SKM-1 (cell line): ENCODE measurements around the gene ITPA.

Experiments
- DNase-seq: peaks from one replicate; lab custom pipeline; 2025; ENCODE audit not compliant: unreplicated experiment; lab: John Stamatoyannopoulos, UW

The ITPA gene

GRCh38 chr20:3227506-3227905 lies 18.2 kb downstream of the ITPA start:
- DNase-seq: no peak

DNA sequence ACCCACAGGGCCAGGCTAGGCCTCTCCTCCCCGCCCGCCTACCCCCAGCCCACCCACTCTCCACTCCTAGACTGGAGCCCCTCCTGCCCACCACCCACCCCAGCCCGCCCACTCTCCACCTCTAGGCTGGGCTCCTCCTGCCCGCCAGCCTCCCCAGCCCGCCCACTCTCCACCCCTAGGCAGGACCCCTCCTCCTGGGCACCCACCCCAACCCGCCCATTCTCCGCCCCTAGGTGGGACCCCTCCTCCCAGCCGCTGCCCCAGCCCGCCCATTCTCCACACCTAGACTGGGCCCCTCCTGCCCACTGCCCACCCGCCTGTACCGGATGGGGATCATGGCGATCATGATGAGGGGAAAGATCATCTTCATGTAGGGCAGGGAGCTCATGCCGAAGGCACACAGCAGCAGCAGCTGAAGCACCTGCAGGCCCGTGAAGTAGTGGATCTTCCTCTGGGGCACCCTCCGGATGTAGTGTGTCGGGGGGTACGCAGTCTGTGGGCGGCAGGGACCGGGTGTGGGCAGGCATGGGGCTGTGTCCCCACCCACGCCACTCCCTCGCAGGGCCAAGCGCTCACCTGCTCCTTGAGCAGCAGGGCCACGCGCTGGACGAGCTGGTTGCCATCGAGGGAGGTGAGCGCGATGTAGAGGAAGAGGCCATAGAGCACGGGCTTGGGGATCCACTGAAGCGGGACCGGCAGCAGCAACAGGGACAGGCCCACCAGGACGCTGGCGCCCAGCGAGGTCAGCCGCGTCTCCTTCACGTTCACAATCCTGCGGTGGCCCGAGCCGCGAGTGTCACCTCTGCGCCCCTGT lies 18.8 kb downstream of the ITPA start:
- no peak for DNase-seq

DNA sequence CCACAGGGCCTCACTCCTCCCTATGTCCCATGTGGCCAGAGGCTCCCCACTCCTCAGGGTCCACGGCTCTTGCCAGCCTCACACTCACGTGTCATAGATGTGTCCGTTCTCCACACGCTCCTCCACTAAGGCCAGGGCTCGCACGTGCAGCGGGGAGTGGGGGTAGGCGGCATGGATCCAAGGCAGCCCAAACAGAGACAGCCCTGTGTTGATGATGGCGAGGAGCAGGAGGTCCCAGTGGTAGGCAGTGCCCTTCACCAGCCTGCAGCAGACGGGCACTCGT lies 19.4 kb downstream of the ITPA start:
- no peak for DNase-seq

DNA sequence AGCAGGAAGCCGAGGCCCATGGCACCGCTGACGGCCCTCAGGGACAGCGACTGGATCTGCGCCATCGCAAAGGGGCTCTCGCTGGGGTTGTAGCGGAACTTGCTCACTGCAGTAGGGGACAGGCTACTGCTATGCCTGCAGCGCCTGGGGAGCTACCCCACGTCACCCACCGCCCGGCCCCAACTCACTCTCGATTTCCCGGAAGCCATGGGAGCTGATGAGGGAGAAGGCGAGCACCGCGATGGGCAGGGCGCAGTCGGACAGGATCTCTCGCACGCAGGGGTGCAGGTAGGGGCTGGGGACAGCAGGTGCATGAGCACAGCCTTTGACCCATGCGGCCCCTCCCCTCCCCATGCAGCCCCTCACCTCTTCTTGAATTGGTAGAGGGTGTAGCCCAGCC lies 19.9 kb downstream of the ITPA start:
- DNase-seq: no peak

DNA sequence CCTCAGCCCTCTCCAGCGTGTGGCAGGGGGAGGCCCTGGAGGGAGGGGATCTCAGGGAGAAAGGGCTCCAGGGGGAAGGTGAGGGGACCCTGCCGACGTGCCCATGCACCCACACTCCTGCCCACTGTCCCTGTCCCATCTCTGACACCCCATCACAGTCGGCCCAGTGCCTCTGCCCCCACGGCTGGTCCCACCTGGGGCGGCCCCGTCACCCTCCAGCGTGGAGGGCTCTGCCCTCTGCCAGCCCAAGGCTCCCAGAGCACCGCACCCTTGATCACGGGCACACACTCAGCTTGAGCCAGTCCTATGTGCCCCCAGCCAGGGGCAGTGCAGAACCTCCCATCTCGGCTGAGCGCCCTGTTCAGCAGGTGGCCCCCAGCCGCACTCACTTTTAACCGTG lies 20.5 kb downstream of the ITPA start:
- DNase-seq: no peak

- no peak for DNase-seq
Observed at GRCh38 chr20:3231116-3231515, 21.8 kb downstream of the ITPA start.

- no peak for DNase-seq
Observed at GRCh38 chr20:3231889-3232588, 22.7 kb downstream of the ITPA start.

DNA sequence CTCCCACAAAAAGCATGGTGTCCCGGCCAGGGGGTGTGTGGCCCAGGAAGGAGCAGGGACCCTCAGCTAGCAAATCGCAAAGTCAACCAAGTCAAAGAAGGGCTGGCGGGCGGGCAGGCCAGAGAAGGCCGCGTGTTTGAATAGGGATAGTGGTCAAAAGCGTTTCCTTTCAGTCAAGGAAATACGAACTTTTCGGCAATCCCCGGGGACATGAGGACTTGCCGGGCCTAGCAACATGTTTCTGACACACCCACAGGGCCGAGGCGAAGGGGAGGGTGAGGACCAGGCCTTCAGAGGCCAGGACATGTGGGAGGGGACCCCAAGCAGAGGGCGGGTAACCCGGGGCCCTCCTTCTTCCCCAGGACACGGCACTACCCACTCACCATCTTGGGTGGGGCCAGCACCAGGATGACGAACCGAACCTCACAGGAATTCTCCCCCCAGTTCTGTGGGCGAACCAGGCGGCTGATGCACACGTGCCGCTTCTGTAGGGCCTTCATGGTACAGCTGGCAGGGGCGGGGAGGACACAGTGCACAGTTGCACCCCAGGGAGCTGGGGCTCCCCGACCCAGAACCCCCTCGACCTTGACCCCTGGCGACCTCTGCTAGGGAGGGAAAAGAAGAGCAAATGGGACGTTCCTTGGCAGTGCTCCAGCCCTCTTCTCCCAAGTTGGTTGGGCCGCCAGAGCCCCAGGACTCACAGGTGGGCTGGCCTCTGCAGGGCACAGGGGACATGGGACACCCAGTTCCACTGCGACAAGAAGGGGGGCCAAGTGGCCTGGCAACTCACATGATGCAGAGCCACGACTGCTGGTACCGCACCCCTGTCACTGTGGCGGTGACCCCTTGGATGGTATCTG lies 24.1 kb downstream of the ITPA start:
- no peak for DNase-seq

- DNase-seq: no peak
Observed at GRCh38 chr20:3233991-3234498, 24.7 kb downstream of the ITPA start.

GRCh38 chr20:3235666-3236324 lies 26.5 kb downstream of the ITPA start:
- no peak for DNase-seq

GRCh38 chr20:3237011-3237957 lies 28.0 kb downstream of the ITPA start:
- DNase-seq: no peak

DNA sequence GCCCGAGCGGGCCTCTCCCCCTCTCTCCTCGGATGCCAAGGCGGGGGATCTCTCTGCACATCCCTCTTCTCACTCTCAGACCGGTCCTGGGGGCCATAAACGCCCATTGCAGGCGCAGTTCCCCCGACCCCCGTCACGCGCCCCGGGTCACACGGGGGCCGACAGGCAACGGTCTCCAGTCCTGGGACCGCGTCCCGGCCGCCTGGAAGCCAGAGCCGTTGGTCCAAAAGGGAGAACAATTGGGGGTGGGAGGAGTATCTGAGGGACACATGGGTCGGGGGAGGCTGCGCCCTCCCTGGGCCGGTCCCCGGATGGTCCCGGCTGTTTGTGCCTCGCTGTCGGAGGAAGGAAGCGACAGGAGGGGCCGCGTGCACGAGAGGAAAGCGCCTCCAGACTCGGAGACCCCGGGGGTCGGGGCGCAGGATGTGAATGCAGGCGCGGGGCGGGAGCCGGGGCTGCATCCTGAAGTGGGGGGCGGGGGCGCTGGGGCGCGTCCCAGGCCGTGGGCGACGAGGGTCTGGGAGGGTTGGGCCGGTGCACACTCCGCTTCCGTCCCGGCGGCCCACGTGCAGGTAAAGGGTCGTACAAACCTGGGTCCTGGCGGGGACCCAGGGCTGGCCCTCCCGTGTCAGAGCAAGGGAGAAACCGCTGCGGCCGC lies 28.8 kb downstream of the ITPA start:
- DNase-seq: no peak

DNA sequence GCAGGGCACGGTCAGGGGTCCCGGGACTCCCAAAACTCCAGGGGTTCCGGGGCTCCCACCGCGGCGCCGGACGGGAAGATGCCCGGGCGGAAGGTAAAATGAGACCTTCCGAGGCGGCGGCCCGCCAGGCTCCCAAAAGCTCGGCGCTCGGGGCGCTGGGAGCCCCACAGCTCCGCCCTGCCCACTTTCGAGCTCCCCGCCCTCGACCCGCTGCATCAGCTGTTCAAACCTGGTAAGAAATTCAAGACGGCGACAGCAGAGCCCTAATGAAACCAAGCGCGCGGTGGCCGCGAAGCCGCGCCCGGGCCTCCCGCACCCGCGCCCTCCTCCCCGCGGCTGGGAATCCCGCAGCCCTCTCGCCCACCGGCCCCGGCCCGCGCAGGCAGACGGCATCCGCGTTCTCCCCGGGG lies 29.3 kb downstream of the ITPA start:
- no peak for DNase-seq

DNA sequence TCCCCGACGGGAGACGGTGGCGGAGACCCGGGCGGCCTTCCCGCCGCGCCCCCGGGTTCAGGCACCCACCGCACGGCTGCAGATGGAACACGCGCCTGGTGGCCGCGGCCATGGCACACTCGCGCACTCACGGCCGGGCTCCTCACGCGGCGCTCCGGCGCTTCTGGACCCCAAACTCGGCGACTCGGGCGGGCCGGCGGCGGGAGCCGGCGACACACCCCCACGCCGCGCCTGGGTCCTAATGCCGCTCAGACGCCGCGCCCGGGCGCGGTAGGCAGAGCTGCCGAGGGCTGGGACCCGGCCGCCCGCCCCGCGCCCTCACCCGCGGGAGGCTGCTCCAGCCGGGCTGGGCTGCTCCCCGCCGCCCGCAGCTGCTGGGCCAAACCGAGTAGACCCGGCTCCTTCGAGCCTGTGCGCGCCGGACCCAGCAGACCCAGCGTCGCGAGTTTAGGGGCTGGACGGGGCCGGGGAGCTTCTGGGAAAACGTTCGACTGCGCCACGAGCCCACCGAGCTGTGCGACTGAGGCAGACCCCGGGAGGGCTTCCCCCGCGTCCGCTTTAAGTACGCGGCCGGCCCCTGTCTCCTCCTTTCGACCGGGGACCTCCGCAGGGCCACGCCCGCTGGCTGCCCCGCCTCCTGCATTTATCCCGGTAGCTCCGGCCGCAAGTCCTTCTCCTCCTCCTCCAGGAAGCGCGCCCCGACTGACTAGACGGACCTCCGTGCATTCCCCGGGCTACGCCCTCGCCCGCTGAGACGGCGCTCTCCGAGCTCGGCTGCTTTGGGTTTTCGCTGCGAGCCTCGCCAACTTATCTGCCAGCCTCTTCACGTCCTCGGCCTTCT lies 29.9 kb downstream of the ITPA start, which contains the start of gene SLC4A11:
SLC4A11 (minus strand) TSS at position 165 of the 841 bp plus-strand sequence; CDS start at position 112, 53 bp downstream.
- no peak for DNase-seq

DNA sequence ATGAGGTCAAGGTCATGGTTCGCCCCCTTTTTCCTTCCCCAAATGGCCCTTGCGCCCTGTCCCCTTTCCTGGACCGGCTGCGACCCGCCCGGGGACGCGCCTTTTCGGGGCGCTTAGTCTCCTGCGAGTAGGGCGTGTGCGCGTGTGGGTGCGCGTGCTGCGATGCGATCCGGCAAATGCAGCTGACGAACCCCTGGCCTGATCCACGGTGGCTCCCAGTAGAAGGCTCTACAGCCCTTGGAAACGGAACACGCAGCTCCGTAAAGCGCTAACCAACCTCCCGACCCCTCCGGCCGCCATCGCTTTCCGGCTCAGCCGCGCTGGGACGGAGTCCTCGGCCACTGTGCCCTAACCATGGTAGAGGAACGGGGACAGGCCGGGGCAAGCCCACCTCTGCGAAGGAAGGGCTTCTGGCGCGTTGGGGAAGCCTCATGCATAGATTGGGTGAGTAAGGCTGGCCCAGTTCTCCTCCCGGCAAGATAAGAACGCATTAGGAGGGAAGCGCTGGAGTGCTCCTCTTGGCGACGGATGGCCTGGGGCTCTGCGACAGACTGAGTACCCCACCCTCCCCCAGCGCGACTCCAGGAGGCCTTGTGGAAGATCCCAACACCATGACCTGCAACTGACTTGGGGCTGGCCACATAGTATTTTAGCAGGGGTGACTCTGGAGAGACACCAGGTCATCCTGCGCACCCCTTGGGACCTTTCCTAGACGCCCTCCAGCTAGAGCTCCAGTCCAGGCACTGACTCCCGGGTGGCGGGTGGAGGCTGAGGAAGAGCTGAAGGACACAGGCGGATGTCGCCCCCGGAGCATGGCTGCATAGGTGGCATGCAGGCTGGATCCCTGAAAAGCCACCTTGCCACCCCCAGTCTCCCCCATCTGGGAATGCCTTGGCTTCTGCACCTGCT lies 30.8 kb downstream of the ITPA start:
- no peak for DNase-seq

- DNase-seq: no peak
Observed at GRCh38 chr20:3240776-3241363, 31.6 kb downstream of the ITPA start.

DNA sequence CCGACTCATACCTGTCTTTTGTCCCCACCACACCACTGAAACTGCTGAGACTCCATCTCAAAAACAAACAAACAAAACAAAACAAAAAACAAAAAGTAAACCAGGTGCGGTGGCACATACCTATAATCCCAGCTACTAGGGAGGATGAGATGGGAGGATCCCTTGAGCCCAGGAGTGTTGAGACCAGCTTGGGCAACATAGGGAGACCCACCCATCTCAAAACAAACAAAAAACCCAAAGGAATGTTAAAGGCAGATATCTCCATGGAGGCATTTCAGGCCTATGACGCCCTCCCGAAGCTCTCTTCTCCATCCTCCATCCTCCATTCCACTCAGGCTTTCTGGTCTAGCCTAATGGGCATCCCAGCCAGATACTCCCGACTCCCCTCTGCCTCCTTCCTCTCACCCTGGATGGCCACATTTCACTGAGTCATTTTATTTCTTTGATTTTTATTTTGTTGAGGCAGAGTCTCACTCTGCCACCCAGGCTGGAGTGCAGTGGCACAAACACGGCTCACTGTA lies 32.9 kb downstream of the ITPA start:
- no peak for DNase-seq
